GM12892 (cell line): ENCODE measurements around the gene SIRT6.

Experiments used
- POLR2A ChIP-seq: IDR thresholded peaks from 2 replicates; pipeline ENCODE4 v1.6.1; 2011; ENCODE audit warnings: low read depth, low read length, control low read depth
- POLR2AphosphoS5 ChIP-seq: IDR thresholded peaks from 2 replicates; pipeline ENCODE4 v1.6.1; 2011; ENCODE audit warnings: low read depth, low read length, control low read depth
- TAF1 ChIP-seq: IDR thresholded peaks from 2 replicates; pipeline ENCODE4 v1.6.1; 2011; ENCODE audit warnings: low read depth, mild to moderate bottlenecking, control low read depth, low read length, borderline replicate concordance

DNA sequence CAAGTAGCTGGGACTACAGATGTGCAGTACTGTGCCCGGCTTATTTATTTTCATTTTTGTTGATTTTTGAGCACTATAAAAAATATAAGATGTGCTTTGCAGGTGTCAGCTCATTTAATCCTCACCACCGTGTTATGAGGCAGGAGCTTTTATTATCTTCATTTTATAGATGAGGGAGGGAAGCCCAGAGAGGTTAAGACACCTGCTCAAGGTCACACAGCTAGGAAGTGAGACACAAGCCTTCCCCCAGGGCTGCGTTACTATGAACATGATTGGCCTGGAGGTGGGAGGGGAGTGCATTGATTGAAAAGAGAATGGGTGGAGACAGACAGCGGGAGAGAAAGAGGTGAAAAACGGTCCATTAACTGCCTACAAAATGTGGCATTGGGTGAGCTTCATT, 7.3 kb upstream of the SIRT6 start:
- TF ChIP-seq TAF1, result no peak
- no peak for TF ChIP-seq POLR2A
- no peak for TF ChIP-seq POLR2AphosphoS5
